ENCODE results near the gene C16orf90.

C16orf90 gene

GRCh38 chr16:3514621-3515020, 19.3 kb upstream of the C16orf90 start (continued):
- TF ChIP-seq YY1 (tag by site-specific recombination; IDR thresholded peaks at IDR 0.05) (no peak), FEZF1 (tag by site-specific recombination; IDR thresholded peaks at IDR 0.05) (no peak), BCL6B (tag by site-specific recombination; IDR thresholded peaks at IDR 0.05) (no peak)
- TF ChIP-seq, protein P1, sequence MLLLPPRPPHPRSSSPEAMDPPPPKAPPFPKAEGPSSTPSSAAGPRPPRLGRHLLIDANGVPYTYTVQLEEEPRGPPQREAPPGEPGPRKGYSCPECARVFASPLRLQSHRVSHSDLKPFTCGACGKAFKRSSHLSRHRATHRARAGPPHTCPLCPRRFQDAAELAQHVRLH (tag by site-specific recombination; IDR thresholded peaks at IDR 0.05), result no peak

DNA sequence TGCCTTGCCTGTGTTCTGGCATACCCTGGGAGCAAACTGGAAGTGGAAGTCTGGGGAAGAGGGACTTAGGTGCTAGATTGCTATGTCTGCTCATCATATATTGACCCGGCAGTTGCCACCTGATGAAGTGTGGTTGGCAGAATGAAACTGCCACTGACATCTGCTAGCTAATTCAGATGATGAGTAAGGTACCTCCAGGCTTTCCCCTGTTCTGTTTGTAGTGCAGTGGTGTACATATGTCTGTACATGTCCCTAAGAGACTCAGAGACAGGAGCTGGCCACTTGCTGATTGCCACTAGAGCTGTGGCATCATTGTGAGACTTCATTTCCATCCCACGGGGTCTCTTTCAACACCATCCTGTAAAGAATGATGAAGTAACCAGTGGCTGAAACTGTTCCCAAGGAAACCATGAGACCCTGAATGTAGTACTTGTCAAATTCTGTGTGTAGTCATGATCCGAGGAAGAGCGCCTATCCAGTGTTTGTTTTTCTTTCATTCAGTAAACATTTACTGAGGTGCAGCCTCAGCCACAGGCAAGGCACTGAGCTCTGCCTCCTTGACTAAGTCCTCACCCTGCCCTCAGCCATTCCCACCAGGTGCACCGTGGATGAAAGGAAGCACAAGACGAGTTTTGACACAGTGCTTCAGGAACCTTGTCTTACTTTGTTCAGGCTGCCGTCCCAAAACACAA, 18.7 kb upstream of the C16orf90 start:
- H3K9me3 ChIP-seq (ENCODE audit: control insufficient read depth, insufficient read depth, low read depth, low read length), result no peaks in the 10 kb centered on the region
- H3K4me3 ChIP-seq (ENCODE audit: low read depth, low read length), result no peak overlapping the region
- CTCF ChIA-PET, result no interaction called here
- no peak for TF ChIP-seq SCRT1 (tag by site-specific recombination; IDR thresholded peaks at IDR 0.05; ENCODE audit: borderline replicate concordance)
- TF ChIP-seq ZNF645 (tag by site-specific recombination; IDR thresholded peaks at IDR 0.05), result no peak
- TF ChIP-seq GLIS2 (tag by site-specific recombination; IDR thresholded peaks at IDR 0.05), result no peak
- TF ChIP-seq ZBTB21 (tag by site-specific recombination; IDR thresholded peaks at IDR 0.05), result no peak
- TF ChIP-seq ZNF660 (tag by site-specific recombination; IDR thresholded peaks at IDR 0.05), result no peak
- TF ChIP-seq, protein P2, sequence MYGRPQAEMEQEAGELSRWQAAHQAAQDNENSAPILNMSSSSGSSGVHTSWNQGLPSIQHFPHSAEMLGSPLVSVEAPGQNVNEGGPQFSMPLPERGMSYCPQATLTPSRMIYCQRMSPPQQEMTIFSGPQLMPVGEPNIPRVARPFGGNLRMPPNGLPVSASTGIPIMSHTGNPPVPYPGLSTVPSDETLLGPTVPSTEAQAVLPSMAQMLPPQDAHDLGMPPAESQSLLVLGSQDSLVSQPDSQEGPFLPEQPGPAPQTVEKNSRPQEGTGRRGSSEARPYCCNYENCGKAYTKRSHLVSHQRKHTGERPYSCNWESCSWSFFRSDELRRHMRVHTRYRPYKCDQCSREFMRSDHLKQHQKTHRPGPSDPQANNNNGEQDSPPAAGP (tag by site-specific recombination; IDR thresholded peaks at IDR 0.05), result no peak
- TF ChIP-seq ZNF114 (tag by site-specific recombination; IDR thresholded peaks at IDR 0.05), result no peak
- TF ChIP-seq, protein P3, sequence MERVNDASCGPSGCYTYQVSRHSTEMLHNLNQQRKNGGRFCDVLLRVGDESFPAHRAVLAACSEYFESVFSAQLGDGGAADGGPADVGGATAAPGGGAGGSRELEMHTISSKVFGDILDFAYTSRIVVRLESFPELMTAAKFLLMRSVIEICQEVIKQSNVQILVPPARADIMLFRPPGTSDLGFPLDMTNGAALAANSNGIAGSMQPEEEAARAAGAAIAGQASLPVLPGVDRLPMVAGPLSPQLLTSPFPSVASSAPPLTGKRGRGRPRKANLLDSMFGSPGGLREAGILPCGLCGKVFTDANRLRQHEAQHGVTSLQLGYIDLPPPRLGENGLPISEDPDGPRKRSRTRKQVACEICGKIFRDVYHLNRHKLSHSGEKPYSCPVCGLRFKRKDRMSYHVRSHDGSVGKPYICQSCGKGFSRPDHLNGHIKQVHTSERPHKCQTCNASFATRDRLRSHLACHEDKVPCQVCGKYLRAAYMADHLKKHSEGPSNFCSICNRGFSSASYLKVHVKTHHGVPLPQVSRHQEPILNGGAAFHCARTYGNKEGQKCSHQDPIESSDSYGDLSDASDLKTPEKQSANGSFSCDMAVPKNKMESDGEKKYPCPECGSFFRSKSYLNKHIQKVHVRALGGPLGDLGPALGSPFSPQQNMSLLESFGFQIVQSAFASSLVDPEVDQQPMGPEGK (tag by site-specific recombination; IDR thresholded peaks at IDR 0.05), result no peak
- peak; percentile 48; the same call in 1 of the 2 replicates for TF ChIP-seq ZBTB17 (tag by site-specific recombination; IDR thresholded peaks at IDR 0.05)
- no peak for TF ChIP-seq ZFP3 (tag by site-specific recombination; IDR thresholded peaks at IDR 0.05; ENCODE audit: low read depth)
- peak; percentile 93 for TF ChIP-seq ZNF2 (tag by site-specific recombination; IDR thresholded peaks at IDR 0.05)
- POLR2A ChIA-PET, result no interaction called here
- H3K27ac ChIP-seq (ENCODE audit: extremely low read depth, low read depth, low read length), result no peak overlapping the region
- peaks cover 14 to 89% of the 10 kb centered on the region in 2 experiments for H3K36me3 ChIP-seq (ENCODE audit: control insufficient read depth in 2 of 2, insufficient read depth in 1 of 2, low read length in 2 of 2)
- H3K4me1 ChIP-seq (ENCODE audit: control insufficient read depth, insufficient read depth, low read length), result peaks cover 3% of the 10 kb centered on the region; the same call in 1 of the 2 replicates

Measured in HEK293 (cell line).